Motor neuron (in vitro differentiated cells): ENCODE results near the gene TMEM60. TPM values are rescaled to one million over a fixed set of nuclear protein-coding genes. Genes with fewer than 3 reads are reported as not detected.

ENCODE experiments used
- ATAC-seq, 8 experiments: fragments of 200-7000 bp; cut with Tn5 transposase; replicated peaks in 6 of 8; 2 replicates each; pipeline ENCODE4 v1.8.0; 2021; ENCODE audit warnings: mild to moderate bottlenecking in 8 of 8, moderate library complexity in 8 of 8
- H3K27ac ChIP-seq, 2 donors: fragments of 250-450 bp; sonication (Bioruptor Pico); 2 replicates each; pipeline ENCODE4 v1.9.0; 2021; ENCODE audit warnings: antibody characterized with exemption in 2 of 2, mild to moderate bottlenecking in 2 of 2, moderate library complexity in 1 of 2
- H3K4me1 ChIP-seq, 2 donors: fragments of 250-450 bp; sonication (Bioruptor Pico); replicated peaks in 1 of 2; 2 replicates each; pipeline ENCODE4 v1.6.1; 2021; ENCODE audit warnings: antibody characterized with exemption in 2 of 2, mild to moderate bottlenecking in 2 of 2, moderate library complexity in 1 of 2
- H3K4me3 ChIP-seq, 5 donors: fragments of 250-450 bp; sonication (Bioruptor Pico); 2 replicates each; pipeline ENCODE4 v1.9.0; 2021; ENCODE audit warnings: antibody characterized with exemption in 5 of 5, mild to moderate bottlenecking in 5 of 5, moderate library complexity in 4 of 5
- WGBS, 10 experiments: fragments of 450-650 bp; shearing (Covaris generic); methylation state at CpG; one replicate each; pipeline ENCODE4 v1.0.0; 2022; 5-methylcytosine and 5-hydroxymethylcytosine counted together
- in situ Hi-C, 9 experiments: fragments of 400-800 bp; cut with MboI; loops; one replicate each; pipeline ENCODE4 v1.15.0; 2021; ENCODE audit warnings: low sequenced_read_pairs in 9 of 9, low pct_unique_long_range_greater_than_20kb in 2 of 9; ENCODE audit not compliant: unreplicated experiment in 9 of 9
- total RNA-seq, 8 experiments: library from RNA; unstranded; fragments of 300-600 nt; gene quantifications; 2 replicates each; pipeline versions ENCODE4 v1.2.3 to v1.2.4, GENCODE V29; 2022

TMEM60 gene
- total RNA-seq, 8 experiments from 2014 or later = 17.0 to 28.2 (median 20.4) TPM

- WGBS, 10 experiments = 55 to 100% (median 88%) methylated on average over 1 to 2 of the region's 2 CpGs; no CpG with 5 or more reads in 3 of the 10 experiments
- ATAC-seq = no peak
- H3K27ac ChIP-seq = no peak overlapping the region
- no peak overlapping the region for H3K4me3 ChIP-seq
- in situ Hi-C loops = no loop called here
- H3K4me1 ChIP-seq = no peaks in the 10 kb centered on the region
These were observed 28.1 kb upstream of the TMEM60 start for GRCh38 chr7:77826300-77826699.

DNA sequence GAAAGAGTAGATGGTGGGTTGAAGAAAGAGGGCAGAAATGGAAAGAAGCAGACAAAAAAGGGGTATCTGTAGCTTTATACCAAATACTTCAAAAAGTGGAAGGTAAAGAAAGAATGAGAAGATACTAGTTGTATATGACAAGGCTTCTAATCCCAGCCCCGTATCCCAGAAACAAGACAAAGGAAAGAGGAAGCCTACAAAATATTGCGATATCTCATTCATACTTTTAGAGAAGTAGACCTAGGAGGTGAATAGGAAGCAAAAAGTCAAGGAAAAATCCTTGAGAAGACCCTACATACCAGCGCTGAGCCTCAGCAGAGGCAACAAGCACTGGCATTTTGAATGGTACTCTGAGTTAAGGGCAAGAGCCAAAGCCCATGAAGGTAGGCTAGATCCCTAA, 26.9 kb upstream of the TMEM60 start:
- H3K4me3 ChIP-seq = no peak overlapping the region
- no peak overlapping the region for H3K27ac ChIP-seq
- no peaks in the 10 kb centered on the region for H3K4me1 ChIP-seq
- WGBS, 10 experiments = 90 to 100% (median 94%) methylated on average over 1 to 3 of the region's 3 CpGs; no CpG with 5 or more reads in 1 of the 10 experiments
- ATAC-seq = no peak
- in situ Hi-C loops = no loop called here

DNA sequence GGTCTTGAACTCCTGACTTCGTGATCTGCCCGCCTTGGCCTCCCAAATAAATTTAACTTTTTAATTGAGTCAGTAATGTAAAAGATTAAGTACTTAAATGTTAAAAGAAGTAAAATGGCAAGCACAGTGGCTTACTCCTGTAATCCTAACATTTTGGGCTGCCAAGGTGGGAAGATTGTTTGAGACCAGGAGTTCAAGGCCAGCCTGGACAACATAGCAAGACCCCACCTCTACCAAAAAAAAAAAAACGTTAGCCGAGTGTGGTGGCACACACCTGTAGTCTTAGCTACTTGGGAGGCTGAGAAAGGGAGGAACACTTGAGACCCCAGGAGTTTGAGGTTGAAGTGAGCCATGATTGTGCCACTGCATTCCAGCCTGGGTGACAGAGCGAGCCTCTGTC, 26.4 kb upstream of the TMEM60 start:
- Histone ChIP-seq H3K4me3 (no peak overlapping the region), H3K27ac (no peak overlapping the region), H3K4me1 (no peaks in the 10 kb centered on the region)
- 90 to 100% (median 96%) methylated on average over 1 to 5 of the region's 5 CpGs; no CpG with 5 or more reads in 2 of the 10 experiments for WGBS, 10 experiments
- in situ Hi-C loops = no loop called here
- no peak for ATAC-seq

DNA sequence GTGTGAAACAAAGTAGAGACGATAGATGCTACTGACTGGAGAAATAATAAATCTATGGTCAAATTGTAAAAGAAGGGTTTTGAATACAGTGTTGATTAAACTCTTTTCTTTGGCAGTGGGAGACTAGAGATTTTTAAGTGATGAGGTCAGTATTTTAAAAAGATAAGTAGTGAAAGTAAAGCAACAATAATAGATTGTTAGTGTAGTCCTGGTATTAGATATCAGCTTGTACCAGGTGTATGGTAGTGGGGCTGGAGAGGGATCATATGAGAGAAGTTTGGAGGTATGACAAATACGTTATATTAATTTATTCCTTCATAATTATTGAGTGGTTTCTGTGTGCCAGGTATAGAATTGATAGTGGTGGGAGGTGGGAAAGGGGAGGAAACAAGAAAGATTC, 25.6 kb upstream of the TMEM60 start:
- in situ Hi-C loops = no loop called here
- Histone ChIP-seq H3K4me1 (no peaks in the 10 kb centered on the region), H3K27ac (no peak overlapping the region), H3K4me3 (no peak overlapping the region)
- no peak for ATAC-seq
- 60 to 100% (median 95%) methylated on average over 1 to 2 of the region's 2 CpGs for WGBS, 10 experiments

GRCh38 chr7:77822269-77822668, 24.0 kb upstream of the TMEM60 start:
- in situ Hi-C loops = no loop called here
- no peak overlapping the region for H3K4me3 ChIP-seq
- WGBS, 10 experiments = 60 to 100% (median 80%) methylated on average over 1 of the region's 1 CpG; no CpG with 5 or more reads in 7 of the 10 experiments
- no peak for ATAC-seq
- H3K4me1 ChIP-seq = no peaks in the 10 kb centered on the region
- no peak overlapping the region for H3K27ac ChIP-seq

DNA sequence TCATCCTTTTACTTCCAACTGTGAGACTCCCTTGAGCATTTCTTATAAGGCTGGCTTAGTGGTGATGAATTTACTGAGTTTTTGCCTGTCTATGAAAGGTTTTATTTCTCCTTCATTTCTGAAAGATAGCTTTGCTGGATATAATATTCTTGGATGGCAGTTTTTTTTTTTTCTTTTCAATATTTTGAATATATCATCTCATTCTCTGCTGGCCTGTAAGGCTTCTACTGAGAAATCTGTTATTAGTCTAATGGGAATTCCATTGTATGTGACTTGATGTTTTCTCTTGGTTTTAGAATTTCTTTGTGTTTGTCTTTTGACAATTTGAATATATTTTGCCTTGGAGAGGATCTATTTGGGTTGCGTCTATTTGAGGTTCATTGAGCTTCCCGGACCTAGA, 22.7 kb upstream of the TMEM60 start:
- in situ Hi-C loops = no loop called here
- no peak overlapping the region for H3K4me3 ChIP-seq
- H3K27ac ChIP-seq = no peak overlapping the region
- no peaks in the 10 kb centered on the region for H3K4me1 ChIP-seq
- no peak for ATAC-seq
- 88 to 100% (median 100%) methylated on average over 1 to 2 of the region's 2 CpGs; no CpG with 5 or more reads in 1 of the 10 experiments for WGBS, 10 experiments

DNA sequence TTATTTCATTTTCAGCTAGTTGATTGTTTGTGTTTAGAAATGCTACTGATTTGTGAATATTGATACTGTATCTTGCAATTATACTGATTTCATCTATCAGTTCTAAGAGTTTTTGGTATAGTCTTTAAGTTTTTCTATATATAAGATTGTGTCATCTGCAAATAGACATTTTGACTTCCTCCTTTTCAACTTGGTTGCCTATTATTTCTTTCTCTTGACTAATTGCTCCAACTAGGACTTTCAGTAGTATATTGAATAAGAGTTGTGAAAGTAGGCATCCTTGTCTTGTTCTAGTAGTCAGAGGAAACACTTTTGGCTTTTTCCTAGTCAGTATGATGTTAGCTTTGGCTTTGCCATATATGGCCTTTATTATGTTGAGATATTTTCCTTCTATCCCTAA, 20.8 kb upstream of the TMEM60 start:
- Histone ChIP-seq H3K4me1 (no peaks in the 10 kb centered on the region), H3K4me3 (no peak overlapping the region), H3K27ac (no peak overlapping the region)
- ATAC-seq = no peak
- in situ Hi-C loops = no loop called here

GRCh38 chr7:77813180-77813579, 14.9 kb upstream of the TMEM60 start:
- no peaks in the 10 kb centered on the region for H3K4me1 ChIP-seq
- no peak for ATAC-seq
- WGBS, 10 experiments = 37 to 100% (median 91%) methylated on average over 1 to 2 of the region's 2 CpGs; no CpG with 5 or more reads in 2 of the 10 experiments
- no peak overlapping the region for H3K4me3 ChIP-seq
- H3K27ac ChIP-seq = no peak overlapping the region
- in situ Hi-C loops = no loop called here

DNA sequence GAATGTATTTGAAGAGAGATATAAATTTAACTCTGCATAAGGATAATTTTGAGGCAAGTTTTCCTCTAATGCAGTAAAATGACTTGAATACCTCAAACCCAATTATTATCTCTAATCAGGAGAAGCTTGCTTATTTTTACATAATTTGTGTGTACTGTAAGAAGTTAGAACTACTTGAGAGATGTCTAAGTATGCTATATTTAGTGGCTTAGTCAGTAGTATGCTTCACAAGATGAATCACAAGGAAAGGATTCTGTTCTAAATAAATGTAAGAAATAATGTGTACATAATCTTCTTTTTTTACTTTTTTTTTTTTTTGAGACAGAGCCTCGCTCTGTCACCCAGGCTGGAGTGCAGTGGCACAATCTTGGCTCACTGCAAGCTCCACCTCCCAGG, 14.1 kb upstream of the TMEM60 start:
- no peak overlapping the region for H3K27ac ChIP-seq
- H3K4me1 ChIP-seq = no peaks in the 10 kb centered on the region
- peak in 2 of 8 experiments; percentile 64 to 75 for ATAC-seq
- H3K4me3 ChIP-seq = no peak overlapping the region
- WGBS, 10 experiments = 100% methylated on average over 1 of the region's 1 CpG; no CpG with 5 or more reads in 9 of the 10 experiments
- in situ Hi-C loops = no loop called here

GRCh38 chr7:77811516-77812289, 13.5 kb upstream of the TMEM60 start:
- in situ Hi-C loops = no loop called here
- ATAC-seq = no peak
- no peaks in the 10 kb centered on the region for H3K4me1 ChIP-seq
- no peak overlapping the region for H3K4me3 ChIP-seq
- no peak overlapping the region for H3K27ac ChIP-seq
- 90 to 100% (median 94%) methylated on average over 1 to 2 of the region's 2 CpGs; no CpG with 5 or more reads in 4 of the 10 experiments for WGBS, 10 experiments

GRCh38 chr7:77808517-77808916, 10.3 kb upstream of the TMEM60 start:
- in situ Hi-C loops = no loop called here
- ATAC-seq = no peak

DNA sequence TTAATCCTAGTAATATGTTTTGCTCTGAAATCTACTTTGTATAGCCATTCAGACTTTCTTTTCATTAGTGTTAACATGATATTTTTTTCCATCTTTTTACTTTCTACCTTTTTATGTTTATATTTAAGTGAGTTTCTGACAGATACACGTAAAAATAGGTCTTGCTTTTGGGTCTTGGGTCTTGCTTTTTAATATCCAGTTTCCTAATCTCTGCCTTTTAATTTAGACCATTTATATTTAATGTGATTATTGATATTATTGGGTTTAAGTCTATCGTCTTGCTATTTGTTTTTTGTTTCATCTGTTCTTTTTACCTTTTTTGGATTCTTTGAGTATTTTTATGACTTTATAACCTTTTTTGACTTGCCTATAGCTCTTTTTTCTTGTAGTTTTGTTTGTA, 8.2 kb upstream of the TMEM60 start:
- no peak overlapping the region for H3K4me3 ChIP-seq
- ATAC-seq = no peak
- no peaks in the 10 kb centered on the region for H3K4me1 ChIP-seq
- 83 to 100% (median 95%) methylated on average over 1 to 2 of the region's 2 CpGs for WGBS, 10 experiments
- H3K27ac ChIP-seq = no peak overlapping the region
- in situ Hi-C loops = no loop called here

More at GRCh38 chr7:77808517-77808916, 10.3 kb upstream of the TMEM60 start:
- Histone ChIP-seq H3K4me1 (no peaks in the 10 kb centered on the region), H3K4me3 (no peak overlapping the region), H3K27ac (no peak overlapping the region)
- WGBS, 10 experiments = 60 to 100% (median 100%) methylated on average over 1 of the region's 1 CpG; no CpG with 5 or more reads in 1 of the 10 experiments

DNA sequence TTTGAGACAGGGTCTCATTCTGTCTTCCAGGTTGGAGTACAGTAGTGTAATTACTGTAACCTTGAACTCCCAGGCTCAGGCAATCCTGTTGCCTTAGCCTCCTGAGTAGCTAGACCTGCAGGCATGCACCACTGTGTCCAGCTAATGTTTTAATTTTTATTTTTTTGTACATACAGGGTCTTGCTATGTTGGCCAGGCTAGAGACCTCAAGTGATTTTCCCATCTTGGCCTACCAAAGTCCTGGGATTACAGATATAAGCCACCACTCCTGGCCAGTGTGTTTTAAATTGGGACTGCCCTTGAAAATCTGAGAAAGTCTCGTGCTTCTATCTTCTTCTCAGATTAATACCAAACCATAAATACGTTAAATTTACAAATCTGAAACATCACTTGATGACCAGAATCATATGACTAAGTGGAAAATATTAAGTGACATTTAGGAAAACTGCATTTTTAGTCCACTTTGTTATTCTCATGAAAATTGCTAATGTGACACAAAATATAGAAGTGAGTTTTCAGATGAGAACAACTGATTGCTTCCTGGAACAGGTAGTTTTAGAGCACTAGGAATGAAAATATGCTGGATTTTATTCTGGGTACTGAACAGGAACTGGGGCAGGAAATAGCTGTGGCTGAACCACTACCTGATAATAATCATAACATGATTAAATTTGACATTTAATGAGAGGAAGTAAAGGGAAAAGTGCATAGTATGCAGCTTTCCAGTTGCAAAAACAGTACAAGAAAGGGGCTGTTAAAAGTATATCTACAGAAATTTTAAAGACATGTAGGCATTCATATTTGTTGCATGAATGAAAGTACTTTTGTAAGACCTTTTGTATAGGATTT, 4.5 kb upstream of the TMEM60 start:
- Histone ChIP-seq H3K4me3 (no peak overlapping the region), H3K27ac (no peak overlapping the region), H3K4me1 (peaks cover 3 to 8% of the 10 kb centered on the region in 2 donors)
- WGBS, 10 experiments = 20 to 100% (median 100%) methylated on average over 1 to 2 of the region's 2 CpGs; no CpG with 5 or more reads in 1 of the 10 experiments
- in situ Hi-C loops = no loop called here
- ATAC-seq = no peak
